Activated CD4-positive, alpha-beta memory T cell treated with anti-CD3 and anti-CD28 coated beads for 36 hours (primary cell): ENCODE results near the gene HMGB3. TPM values are rescaled to one million over a fixed set of nuclear protein-coding genes. Genes with fewer than 3 reads are reported as not detected.
"Not testable (repeated sequence)": the region's sequence is repeated elsewhere in the genome, so short reads cannot be mapped to it uniquely, and the experiment has no call there.

ENCODE experiments used
- CTCF ChIA-PET: fragments of 350-600 bp; sonication (Branson Sonifier 250); formaldehyde crosslinking; loops from one replicate; lab custom pipeline; 2021; ENCODE audit warnings: antibody characterized with exemption, inconsistent platforms; lab: Charles Lee
- POLR2A ChIA-PET: fragments of 350-600 bp; sonication (Branson Sonifier 250); formaldehyde crosslinking; loops from one replicate; lab custom pipeline; 2021; ENCODE audit warnings: antibody characterized with exemption; lab: Charles Lee
- DNase-seq: peaks from one replicate; pipeline ENCODE4 v3.0.0-alpha.2; 2020
- H3K27ac Mint-ChIP-seq: one replicate; pipeline ENCODE4 v1.8.0; 2021; ENCODE audit warnings: mixed read lengths
- H3K27me3 Mint-ChIP-seq: one replicate; pipeline ENCODE4 v1.8.0; 2021; ENCODE audit warnings: mixed read lengths
- H3K36me3 Mint-ChIP-seq: one replicate; pipeline ENCODE4 v1.8.0; 2021; ENCODE audit warnings: mixed read lengths
- H3K4me1 Mint-ChIP-seq: one replicate; pipeline ENCODE4 v1.8.0; 2021; ENCODE audit warnings: low read depth, mixed read lengths
- H3K4me3 Mint-ChIP-seq: one replicate; pipeline ENCODE4 v1.8.0; 2021; ENCODE audit warnings: mild to moderate bottlenecking, mixed read lengths
- H3K9me3 Mint-ChIP-seq: one replicate; pipeline ENCODE4 v1.8.0; 2021; ENCODE audit warnings: mixed read lengths
- intact Hi-C: fragments of 100-400 bp; cut with micrococcal nuclease; formaldehyde crosslinking; loops from one replicate; pipeline ENCODE4 v1.15.1; 2023
- total RNA-seq, 2 experiments: library from RNA; stranded (reverse); gene quantifications; one replicate each; pipeline ENCODE4 v1.2.3, GENCODE V29; 2021

The HMGB3 gene
- total RNA-seq, 2 experiments from 2014 or later = 30.7 to 40.7 TPM

DNA sequence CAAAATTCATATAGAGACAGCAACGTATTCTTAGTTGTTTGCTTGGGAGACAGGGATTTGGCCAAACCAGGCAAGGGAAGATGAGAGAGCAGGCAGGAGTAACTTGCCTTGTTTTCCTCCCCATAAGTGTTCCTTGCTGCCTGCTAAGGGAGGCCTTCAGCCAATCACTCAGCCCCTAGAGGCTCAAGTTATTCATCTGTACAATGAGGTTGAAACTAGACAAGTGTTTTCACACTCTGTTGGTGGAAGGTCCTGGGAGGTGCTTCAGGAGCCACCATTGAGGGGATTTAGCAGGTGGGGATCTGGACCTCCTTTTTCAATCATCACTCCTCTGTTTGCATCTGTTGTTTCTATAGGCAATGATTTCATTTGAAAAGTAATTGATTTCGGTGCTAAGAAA lies 23.6 kb upstream of the HMGB3 start:
- no peak overlapping the region for H3K4me3 Mint-ChIP-seq
- H3K9me3 Mint-ChIP-seq = no peaks in the 10 kb centered on the region
- no peaks in the 10 kb centered on the region for H3K27me3 Mint-ChIP-seq
- no peak overlapping the region for H3K27ac Mint-ChIP-seq
- ChIA-PET POLR2A (no interaction called here), CTCF (no interaction called here)
- no peaks in the 10 kb centered on the region for H3K36me3 Mint-ChIP-seq
- DNase-seq = no peak
- H3K4me1 Mint-ChIP-seq = no peaks in the 10 kb centered on the region
- intact Hi-C loops = no loop called here

- POLR2A ChIA-PET = no interaction called here
- Mint-ChIP-seq H3K4me1 (no peaks in the 10 kb centered on the region), H3K9me3 (no peaks in the 10 kb centered on the region), H3K27me3 (no peaks in the 10 kb centered on the region), H3K36me3 (no peaks in the 10 kb centered on the region), H3K27ac (no peak overlapping the region), H3K4me3 (no peak overlapping the region)
- no peak for DNase-seq
- CTCF ChIA-PET = no interaction called here
- intact Hi-C loops = no loop called here
Observed at GRCh38 chrX:150961631-150962030, 21.5 kb upstream of the HMGB3 start.

DNA sequence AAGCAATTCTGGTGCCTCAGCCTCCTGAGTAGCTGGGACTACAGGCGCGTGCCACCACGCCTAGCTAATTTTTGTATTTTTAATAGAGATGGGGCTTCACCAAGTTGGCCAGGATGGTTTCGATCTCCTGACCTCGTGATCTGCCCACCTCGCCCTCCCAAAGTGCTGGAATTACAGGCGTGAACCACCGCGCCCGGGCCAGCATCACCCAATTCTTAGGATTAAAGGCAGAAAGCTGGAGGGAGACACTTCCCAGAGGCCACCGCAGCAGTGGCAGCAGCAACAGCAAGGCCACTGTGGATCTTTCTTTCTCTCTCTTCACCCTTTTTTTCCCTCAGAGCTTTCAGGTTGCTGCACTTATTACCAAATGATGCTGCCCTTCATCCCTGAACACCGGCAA lies 18.7 kb upstream of the HMGB3 start:
- DNase-seq, POLR2A ChIA-PET, H3K9me3 Mint-ChIP-seq, H3K4me3 Mint-ChIP-seq, H3K4me1 Mint-ChIP-seq, H3K27me3 Mint-ChIP-seq, intact Hi-C loops, H3K27ac Mint-ChIP-seq, H3K36me3 Mint-ChIP-seq: not testable (repeated sequence)
- CTCF ChIA-PET = interaction anchor here (0.6 kb wide), 1 partner anchor 13 kb away, joined by 3 read pairs; no protein-coding TSS in a partner anchor

DNA sequence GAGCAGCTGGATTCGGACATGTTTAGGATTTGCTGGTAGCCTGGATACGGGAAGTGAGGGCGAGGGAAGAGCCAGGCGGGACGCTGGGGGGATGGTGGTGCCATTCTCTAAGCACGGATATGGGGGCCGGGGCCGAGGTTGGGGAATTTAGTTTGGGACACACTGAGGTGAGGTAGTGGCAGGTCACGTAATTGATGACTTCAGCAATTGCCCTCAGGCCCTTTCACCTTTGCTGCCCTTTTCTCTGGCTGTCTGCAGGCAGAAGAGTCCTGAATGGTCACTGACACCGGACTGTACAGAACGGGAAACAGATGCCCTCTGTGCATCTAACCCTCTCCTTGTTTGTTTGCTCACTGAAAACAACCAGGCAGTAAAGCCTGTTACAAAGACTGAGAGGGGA lies 16.9 kb upstream of the HMGB3 start:
- no peaks in the 10 kb centered on the region for H3K4me1 Mint-ChIP-seq
- no peaks in the 10 kb centered on the region for H3K9me3 Mint-ChIP-seq
- H3K36me3 Mint-ChIP-seq = no peaks in the 10 kb centered on the region
- H3K27ac Mint-ChIP-seq = no peak overlapping the region
- H3K4me3 Mint-ChIP-seq = no peak overlapping the region
- ChIA-PET CTCF (no interaction called here), POLR2A (no interaction called here)
- H3K27me3 Mint-ChIP-seq = no peaks in the 10 kb centered on the region
- intact Hi-C loops = no loop called here
- DNase-seq = no peak

DNA sequence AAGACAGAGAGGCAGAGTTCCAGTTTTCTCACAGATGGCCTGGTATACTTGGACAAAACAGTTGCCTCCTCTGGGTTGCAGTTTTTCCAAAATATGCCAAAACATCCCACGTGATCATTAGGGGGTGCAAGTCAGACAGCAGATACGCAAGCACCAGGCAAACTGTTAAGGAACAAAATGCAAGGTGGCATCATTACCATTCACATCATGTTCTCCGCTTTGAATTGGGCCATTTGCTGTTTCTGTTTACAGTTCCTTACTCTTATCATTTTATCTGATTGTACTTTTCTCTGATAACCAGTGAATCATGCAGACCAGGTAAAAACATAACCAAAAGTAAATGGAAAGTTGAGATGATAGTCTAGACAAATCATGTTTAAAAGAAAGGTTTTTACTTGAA lies 16.4 kb upstream of the HMGB3 start:
- DNase-seq = no peak
- no peaks in the 10 kb centered on the region for H3K36me3 Mint-ChIP-seq
- intact Hi-C loops = no loop called here
- H3K27ac Mint-ChIP-seq = no peak overlapping the region
- CTCF ChIA-PET = no interaction called here
- no peaks in the 10 kb centered on the region for H3K4me1 Mint-ChIP-seq
- no peaks in the 10 kb centered on the region for H3K27me3 Mint-ChIP-seq
- no peak overlapping the region for H3K4me3 Mint-ChIP-seq
- POLR2A ChIA-PET = no interaction called here
- H3K9me3 Mint-ChIP-seq = no peaks in the 10 kb centered on the region

DNA sequence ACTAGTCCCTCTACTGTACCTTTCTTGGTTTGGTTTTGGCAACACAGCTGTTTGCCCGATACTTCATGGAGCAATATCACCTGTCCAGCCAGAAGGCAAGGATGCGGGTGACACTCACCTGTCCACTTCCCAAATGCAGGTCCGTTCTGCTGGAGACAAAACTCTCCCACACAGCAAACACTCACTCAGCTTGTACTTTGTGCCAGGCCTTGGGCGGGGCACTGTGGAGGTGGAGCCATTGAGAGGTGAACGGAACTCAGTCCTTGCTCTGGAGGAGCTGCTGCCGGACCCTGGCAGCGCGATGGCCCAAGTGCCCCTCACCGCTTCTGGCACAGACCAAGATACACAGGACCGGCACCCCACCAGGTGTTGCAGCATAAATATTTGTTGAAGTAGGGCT lies 15.3 kb upstream of the HMGB3 start:
- Mint-ChIP-seq H3K4me3 (no peak overlapping the region), H3K36me3 (no peaks in the 10 kb centered on the region), H3K27ac (no peak overlapping the region), H3K4me1 (no peaks in the 10 kb centered on the region), H3K27me3 (no peaks in the 10 kb centered on the region), H3K9me3 (no peaks in the 10 kb centered on the region)
- ChIA-PET CTCF (no interaction called here), POLR2A (no interaction called here)
- intact Hi-C loops = no loop called here
- no peak for DNase-seq

DNA sequence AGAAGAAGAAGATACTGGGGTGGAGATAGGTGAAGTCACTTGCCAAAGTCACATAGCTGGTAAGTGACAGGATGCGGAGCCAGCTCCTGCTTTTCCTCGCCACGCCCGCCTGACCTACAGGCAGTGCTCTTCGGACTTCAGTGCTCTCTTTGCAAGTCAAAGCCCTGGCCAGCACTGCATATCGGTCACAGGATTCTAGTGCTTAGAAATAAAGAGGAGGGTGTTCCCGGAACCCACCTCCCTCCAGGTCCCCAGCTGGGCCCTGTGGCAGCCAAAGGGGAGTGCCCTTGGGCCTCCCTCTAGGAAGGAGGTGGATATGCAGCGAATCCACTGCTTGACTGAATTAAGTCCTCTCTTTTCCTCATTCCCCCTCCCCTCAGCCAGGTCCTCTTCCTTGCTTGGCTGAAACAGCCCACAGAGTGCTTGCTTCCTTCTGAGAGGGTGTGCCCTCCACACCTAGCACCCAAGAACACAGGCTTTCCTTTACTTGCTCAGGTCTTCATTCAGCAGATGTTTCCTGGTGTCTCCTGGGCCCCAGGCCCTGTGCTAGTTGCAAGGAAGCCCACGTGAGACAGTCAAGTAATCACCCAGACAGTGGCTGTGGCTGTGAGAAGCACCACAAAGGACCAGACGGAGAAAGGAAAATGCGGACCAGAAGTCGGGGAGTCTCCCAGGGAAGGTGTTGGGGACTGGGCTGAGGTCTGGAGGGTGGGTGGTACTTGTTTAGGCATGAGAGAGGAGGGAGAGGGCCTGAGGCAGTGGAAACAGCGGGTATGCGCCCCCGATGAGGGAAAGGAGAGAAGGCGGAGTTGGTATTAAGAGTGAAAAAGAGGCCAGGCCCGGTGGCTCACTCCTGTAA lies 14.0 kb upstream of the HMGB3 start:
- ChIA-PET CTCF (no interaction called here), POLR2A (no interaction called here)
- intact Hi-C loops = no loop called here
- Mint-ChIP-seq H3K36me3 (no peaks in the 10 kb centered on the region), H3K9me3 (no peaks in the 10 kb centered on the region), H3K4me1 (no peaks in the 10 kb centered on the region), H3K27ac (no peak overlapping the region), H3K27me3 (no peaks in the 10 kb centered on the region), H3K4me3 (no peak overlapping the region)
- DNase-seq = no peak

- POLR2A ChIA-PET = no interaction called here
- Mint-ChIP-seq H3K4me1 (no peaks in the 10 kb centered on the region), H3K9me3 (no peaks in the 10 kb centered on the region), H3K36me3 (no peaks in the 10 kb centered on the region), H3K27me3 (no peaks in the 10 kb centered on the region), H3K4me3 (no peak overlapping the region), H3K27ac (no peak overlapping the region)
- CTCF ChIA-PET = no interaction called here
- intact Hi-C loops = no loop called here
- no peak for DNase-seq
Observed at GRCh38 chrX:150972450-150972849, 10.7 kb upstream of the HMGB3 start.

GRCh38 chrX:150975655-150976390 lies 7.3 kb upstream of the HMGB3 start:
- Mint-ChIP-seq H3K27ac (no peak overlapping the region), H3K27me3 (no peaks in the 10 kb centered on the region), H3K36me3 (no peaks in the 10 kb centered on the region), H3K4me3 (no peak overlapping the region), H3K4me1 (no peaks in the 10 kb centered on the region), H3K9me3 (no peaks in the 10 kb centered on the region)
- intact Hi-C loops = no loop called here
- DNase-seq = no peak
- CTCF ChIA-PET = no interaction called here
- POLR2A ChIA-PET = no interaction called here

GRCh38 chrX:150977411-150978162 lies 5.5 kb upstream of the HMGB3 start:
- POLR2A ChIA-PET = no interaction called here
- Mint-ChIP-seq H3K9me3 (no peaks in the 10 kb centered on the region), H3K36me3 (no peaks in the 10 kb centered on the region), H3K4me1 (peaks cover 4% of the 10 kb centered on the region), H3K27me3 (no peaks in the 10 kb centered on the region), H3K27ac (no peak overlapping the region), H3K4me3 (no peak overlapping the region)
- CTCF ChIA-PET = interaction anchor here (0.7 kb wide), 1 partner anchor 13 kb away, joined by 3 read pairs; no protein-coding TSS in a partner anchor
- no peak for DNase-seq
- intact Hi-C loops = no loop called here

DNA sequence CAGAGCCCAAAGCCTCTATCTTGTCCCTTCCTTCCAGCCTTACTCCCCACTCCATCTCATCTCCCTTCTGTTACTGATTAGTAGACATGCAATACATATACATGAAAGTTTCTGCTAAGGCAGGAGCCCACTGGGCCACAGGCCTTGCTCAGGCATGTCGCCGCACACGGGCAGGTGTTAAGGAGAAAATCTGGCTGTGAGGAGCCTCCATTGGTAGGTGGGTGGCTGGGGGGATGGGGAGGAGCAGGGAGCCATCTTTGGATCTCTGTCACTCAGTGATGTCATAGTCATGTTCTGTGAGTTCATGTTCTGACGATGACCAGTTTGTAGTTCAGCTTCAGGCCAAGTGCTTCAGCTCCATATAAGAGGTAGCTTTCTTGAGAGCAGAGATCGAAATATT lies 2.9 kb upstream of the HMGB3 start:
- DNase-seq = no peak
- intact Hi-C loops = loop anchor here (5.0 to 10.0 kb wide), 3 partner anchors 52 to 208 kb away; no protein-coding TSS in a partner anchor
- Mint-ChIP-seq H3K27ac (no peak overlapping the region), H3K9me3 (no peaks in the 10 kb centered on the region), H3K36me3 (peaks cover 4% of the 10 kb centered on the region), H3K4me1 (peaks cover 9% of the 10 kb centered on the region), H3K27me3 (peaks cover 3% of the 10 kb centered on the region), H3K4me3 (no peak overlapping the region)
- POLR2A ChIA-PET = no interaction called here
- CTCF ChIA-PET = no interaction called here

DNA sequence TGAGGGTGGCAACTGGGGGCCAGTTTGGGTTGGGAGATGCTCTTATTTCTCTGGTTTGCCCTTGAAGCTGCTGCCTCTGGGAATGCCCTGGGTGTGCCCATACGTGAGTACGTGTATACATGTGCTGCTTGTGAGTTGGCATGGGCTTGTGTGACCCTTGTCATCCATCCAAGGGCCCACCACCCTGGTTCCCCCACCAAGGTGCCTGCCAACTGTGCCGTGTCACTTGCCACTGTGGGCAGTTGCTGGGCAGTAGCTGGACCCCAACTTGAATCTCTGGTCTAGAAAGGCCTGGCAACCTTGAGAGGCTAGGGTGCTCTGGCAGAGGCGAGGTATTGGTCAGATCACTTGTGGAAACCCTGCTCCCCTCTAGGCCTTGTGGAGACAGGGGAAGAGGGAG lies 2.4 kb upstream of the HMGB3 start:
- Mint-ChIP-seq H3K9me3 (no peaks in the 10 kb centered on the region), H3K4me3 (no peak overlapping the region)
- CTCF ChIA-PET = no interaction called here

More for the DNA sequence above, 2.4 kb upstream of the HMGB3 start:
- H3K4me1 Mint-ChIP-seq = peaks cover 9% of the 10 kb centered on the region
- DNase-seq = no peak
- peaks cover 5% of the 10 kb centered on the region for H3K36me3 Mint-ChIP-seq
- H3K27ac Mint-ChIP-seq = no peak overlapping the region
- peaks cover 3% of the 10 kb centered on the region for H3K27me3 Mint-ChIP-seq
- intact Hi-C loops = loop anchor here (5.0 to 10.0 kb wide), 3 partner anchors 52 to 208 kb away; no protein-coding TSS in a partner anchor
- POLR2A ChIA-PET = no interaction called here
